Smooth muscle cell (in vitro differentiated cells): ENCODE results near the gene LZTS2. TPM values are rescaled to one million over a fixed set of nuclear protein-coding genes. Genes with fewer than 3 reads are reported as not detected.

Source experiments
- DNase-seq: peaks from one replicate; lab custom pipeline; 2025; ENCODE audit not compliant: unreplicated experiment; lab: John Stamatoyannopoulos, UW
- H2AFZ ChIP-seq: fragments of 200-600 bp; sonication (generic); 2 replicates; pipeline ENCODE4 v1.6.0; 2016; ENCODE audit warnings: antibody characterized with exemption, low read depth, mild to moderate bottlenecking
- H3F3A ChIP-seq: fragments of 200-600 bp; sonication (generic); 2 replicates; pipeline ENCODE4 v1.6.0; 2017; ENCODE audit warnings: antibody characterized with exemption, low read depth
- H3K27ac ChIP-seq: fragments of 200-600 bp; sonication (generic); 2 replicates; pipeline ENCODE4 v1.5.1; 2016; ENCODE audit warnings: low read depth, mild to moderate bottlenecking
- H3K27me3 ChIP-seq: fragments of 200-600 bp; sonication (generic); 2 replicates; pipeline ENCODE4 v1.6.1; 2016; ENCODE audit warnings: low read depth, mild to moderate bottlenecking
- H3K36me3 ChIP-seq: fragments of 200-600 bp; sonication (generic); 2 replicates; pipeline ENCODE4 v1.5.1; 2016; ENCODE audit warnings: low read depth
- H3K4me1 ChIP-seq: fragments of 200-600 bp; sonication (generic); 2 replicates; pipeline ENCODE4 v1.5.1; 2016; ENCODE audit warnings: low read depth
- H3K4me2 ChIP-seq: fragments of 200-600 bp; sonication (generic); 2 replicates; pipeline ENCODE4 v1.6.0; 2016; ENCODE audit warnings: mild to moderate bottlenecking
- H3K4me3 ChIP-seq: fragments of 200-600 bp; sonication (generic); 2 replicates; pipeline ENCODE4 v1.5.1; 2016; ENCODE audit warnings: mild to moderate bottlenecking
- H3K79me2 ChIP-seq: fragments of 200-600 bp; sonication (generic); 2 replicates; pipeline ENCODE4 v1.6.0; 2016; ENCODE audit warnings: low read depth, mild to moderate bottlenecking
- H3K9ac ChIP-seq: fragments of 200-600 bp; sonication (generic); 2 replicates; pipeline ENCODE4 v1.6.0; 2016; ENCODE audit warnings: low read depth
- H3K9me3 ChIP-seq: fragments of 200-600 bp; sonication (generic); replicated peaks from 2 replicates; pipeline ENCODE4 v1.5.1; 2016; ENCODE audit warnings: low read depth
- H4K20me1 ChIP-seq: fragments of 200-600 bp; sonication (generic); 2 replicates; pipeline ENCODE4 v1.6.0; 2016; ENCODE audit warnings: low read depth
- WGBS: methylation state at CpG from one replicate; pipeline ENCODE4 v1.1.7; 2016; ENCODE audit warnings: low lambda C conversion rate; 5-methylcytosine and 5-hydroxymethylcytosine counted together
- polyA plus RNA-seq: library from polyadenylated mRNA; unstranded; fragments of >200 nt; fragmentation: Nextera tagmentation; extraction: Ambion mirVana; gene quantifications from 2 replicates; pipeline ENCODE4 v1.2.1, GENCODE V29; 2016
- total RNA-seq: library from RNA; depleted of rRNA; stranded (reverse); fragments of >200 nt; gene quantifications from 2 replicates; pipeline ENCODE4 v1.2.3, GENCODE V29; 2014
- TF ChIP-seq, protein P1 (sequence below): fragments of 200-600 bp; sonication (generic); IDR thresholded peaks from 2 replicates; pipeline ENCODE4 v1.5.1; 2017; ENCODE audit warnings: borderline replicate concordance, mild to moderate bottlenecking, antibody characterized with exemption; ENCODE audit not compliant: insufficient read depth, poor library complexity, severe bottlenecking

Gene LZTS2
- total and polyA plus RNA-seq, 2 experiments from 2014 or later = 54.9 to 103 TPM

DNA sequence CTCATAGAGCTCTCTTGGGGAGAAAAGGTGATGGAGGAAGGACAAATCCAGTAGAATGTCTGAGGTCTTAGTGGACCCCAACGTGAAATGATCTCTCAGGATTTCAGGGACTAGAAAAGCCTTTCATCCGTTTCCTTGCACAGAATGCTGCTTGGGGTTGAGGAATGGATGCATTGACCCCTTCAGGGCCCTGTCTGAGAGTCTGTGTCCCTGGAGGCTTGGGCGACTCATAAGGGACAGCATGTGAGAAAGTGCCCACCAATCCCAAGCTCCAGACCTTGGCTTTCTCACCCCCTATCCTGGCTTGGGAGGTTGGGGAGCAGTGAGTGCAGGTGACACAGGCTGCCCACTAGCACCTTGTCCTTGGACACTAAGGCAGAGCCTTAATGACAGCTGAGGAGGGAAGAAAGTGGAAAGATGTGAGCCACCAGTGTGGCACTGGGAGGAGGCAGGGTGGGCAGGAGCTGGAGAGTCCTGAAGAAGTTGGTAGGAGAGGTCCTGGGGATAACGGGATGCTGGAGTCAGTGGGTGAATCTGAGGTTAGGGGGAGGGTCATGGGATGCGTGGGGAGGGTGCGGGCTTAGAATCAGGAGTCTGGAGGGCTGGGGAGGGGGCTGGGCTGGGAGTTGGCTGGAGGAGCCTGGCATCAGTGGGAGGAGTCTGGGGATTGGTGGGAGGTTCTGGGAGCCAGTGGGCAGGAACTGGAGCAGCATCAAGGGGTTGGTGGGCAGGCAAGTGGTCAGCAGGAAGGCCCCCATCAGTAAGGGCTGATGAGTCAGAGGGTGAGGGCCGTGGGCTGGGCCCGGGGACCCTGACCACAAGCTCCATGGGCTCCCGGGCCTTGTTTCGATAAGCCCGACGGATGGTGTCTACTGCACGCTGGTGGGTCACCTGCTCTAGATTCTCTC is 8.6 kb downstream of the LZTS2 start:
- H3K79me2 ChIP-seq = peaks cover 6% of the 10 kb centered on the region
- no peaks in the 10 kb centered on the region for H3K27me3 ChIP-seq
- TF ChIP-seq, protein P1, sequence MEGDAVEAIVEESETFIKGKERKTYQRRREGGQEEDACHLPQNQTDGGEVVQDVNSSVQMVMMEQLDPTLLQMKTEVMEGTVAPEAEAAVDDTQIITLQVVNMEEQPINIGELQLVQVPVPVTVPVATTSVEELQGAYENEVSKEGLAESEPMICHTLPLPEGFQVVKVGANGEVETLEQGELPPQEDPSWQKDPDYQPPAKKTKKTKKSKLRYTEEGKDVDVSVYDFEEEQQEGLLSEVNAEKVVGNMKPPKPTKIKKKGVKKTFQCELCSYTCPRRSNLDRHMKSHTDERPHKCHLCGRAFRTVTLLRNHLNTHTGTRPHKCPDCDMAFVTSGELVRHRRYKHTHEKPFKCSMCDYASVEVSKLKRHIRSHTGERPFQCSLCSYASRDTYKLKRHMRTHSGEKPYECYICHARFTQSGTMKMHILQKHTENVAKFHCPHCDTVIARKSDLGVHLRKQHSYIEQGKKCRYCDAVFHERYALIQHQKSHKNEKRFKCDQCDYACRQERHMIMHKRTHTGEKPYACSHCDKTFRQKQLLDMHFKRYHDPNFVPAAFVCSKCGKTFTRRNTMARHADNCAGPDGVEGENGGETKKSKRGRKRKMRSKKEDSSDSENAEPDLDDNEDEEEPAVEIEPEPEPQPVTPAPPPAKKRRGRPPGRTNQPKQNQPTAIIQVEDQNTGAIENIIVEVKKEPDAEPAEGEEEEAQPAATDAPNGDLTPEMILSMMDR = no peak
- no peak overlapping the region for H3K9ac ChIP-seq
- no peak overlapping the region for H3K4me3 ChIP-seq
- H3K4me1 ChIP-seq = no peaks in the 10 kb centered on the region
- H3K36me3 ChIP-seq = no peaks in the 10 kb centered on the region
- WGBS = 63% methylated on average over 13 of the region's 13 CpGs
- no peak for DNase-seq
- no peaks in the 10 kb centered on the region for H3F3A ChIP-seq
- no peaks in the 10 kb centered on the region for H3K9me3 ChIP-seq
- no peak overlapping the region for H3K27ac ChIP-seq
- peaks cover 37% of the 10 kb centered on the region for H4K20me1 ChIP-seq
- H3K4me2 ChIP-seq = no peak overlapping the region
- H2AFZ ChIP-seq = no peak overlapping the region

DNA sequence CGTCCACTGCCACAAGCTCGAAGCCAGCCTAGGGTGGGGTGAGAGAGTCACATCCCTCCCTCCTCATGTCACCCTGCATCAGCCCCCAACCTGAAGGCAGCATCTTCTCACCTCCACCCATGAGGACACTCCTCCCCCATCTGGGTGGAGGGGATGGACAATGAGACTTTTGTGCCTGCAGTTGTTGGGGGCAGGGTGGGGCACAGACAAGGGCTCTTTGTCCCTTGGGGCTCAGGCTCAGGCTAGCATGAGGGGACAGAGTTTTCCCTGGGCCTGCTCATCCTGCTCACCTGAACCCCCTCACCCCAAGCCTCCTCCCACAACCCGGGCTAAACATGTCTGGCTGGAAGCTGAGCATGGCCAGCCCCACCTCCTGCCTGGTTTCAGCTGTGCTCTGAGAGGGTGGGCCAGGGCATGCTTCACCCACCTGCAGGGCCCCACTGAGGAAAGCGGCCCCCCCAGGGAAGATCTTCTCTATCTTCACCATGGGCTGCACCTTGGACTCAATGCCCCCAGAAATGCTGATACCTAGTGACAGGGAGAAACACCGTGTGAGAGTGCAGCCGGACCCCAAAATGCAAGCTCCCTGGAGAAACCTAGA is 9.3 kb downstream of the LZTS2 start:
- no peaks in the 10 kb centered on the region for H3K27me3 ChIP-seq
- H3K27ac ChIP-seq = no peak overlapping the region
- peaks cover 30% of the 10 kb centered on the region for H4K20me1 ChIP-seq
- no peak for DNase-seq
- H3K4me3 ChIP-seq = no peak overlapping the region
- no peak overlapping the region for H3K9ac ChIP-seq
- TF ChIP-seq, protein P1 = no peak
- H3K9me3 ChIP-seq = no peaks in the 10 kb centered on the region
- no peaks in the 10 kb centered on the region for H3F3A ChIP-seq
- no peaks in the 10 kb centered on the region for H3K79me2 ChIP-seq
- H3K4me1 ChIP-seq = no peaks in the 10 kb centered on the region
- no peak overlapping the region for H2AFZ ChIP-seq
- no peaks in the 10 kb centered on the region for H3K36me3 ChIP-seq
- no peak overlapping the region for H3K4me2 ChIP-seq
- WGBS = 97% methylated on average over 6 of the region's 6 CpGs

DNA sequence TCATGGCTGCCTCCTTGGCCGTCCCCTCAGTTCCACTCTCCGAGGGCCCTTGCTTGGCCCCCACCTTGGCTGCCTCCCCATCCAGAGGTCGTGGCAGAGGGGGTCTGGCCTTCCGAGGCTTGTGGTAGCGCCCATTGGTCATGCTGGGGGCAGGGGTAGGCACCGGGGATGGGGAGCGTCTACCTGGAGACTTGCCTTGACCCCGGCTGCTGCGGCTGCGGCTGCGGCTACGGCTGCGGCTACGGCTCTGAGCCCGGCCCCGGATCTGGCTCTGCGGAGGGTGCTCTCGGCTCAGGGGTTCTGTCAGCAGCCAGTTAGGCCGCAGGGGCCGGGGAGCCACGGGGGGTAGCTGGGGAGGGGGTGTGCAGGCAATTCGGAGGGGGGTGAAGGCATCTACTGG is 10.7 kb downstream of the LZTS2 start:
- no peak overlapping the region for H3K27ac ChIP-seq
- no peaks in the 10 kb centered on the region for H3K4me1 ChIP-seq
- peaks cover 17% of the 10 kb centered on the region for H4K20me1 ChIP-seq
- H3K36me3 ChIP-seq = no peaks in the 10 kb centered on the region
- H3K9ac ChIP-seq = no peak overlapping the region
- TF ChIP-seq, protein P1 = no peak
- H3K4me3 ChIP-seq = no peak overlapping the region
- 98% methylated on average over 15 of the region's 22 CpGs for WGBS
- no peaks in the 10 kb centered on the region for H3F3A ChIP-seq
- no peaks in the 10 kb centered on the region for H3K9me3 ChIP-seq
- H3K4me2 ChIP-seq = no peak overlapping the region
- no peaks in the 10 kb centered on the region for H3K79me2 ChIP-seq
- no peaks in the 10 kb centered on the region for H3K27me3 ChIP-seq
- DNase-seq = no peak
- H2AFZ ChIP-seq = no peak overlapping the region
